NT2/D1 (cell line): ENCODE measurements around the gene ARFGAP3.

Experiments
- DNase-seq: peaks from one replicate; pipeline ENCODE4 v3.0.0-alpha.2; 2011; ENCODE audit warnings: low read depth, low spot score
- H3K27me3 ChIP-seq: 2 replicates; pipeline ENCODE4 v1.6.0; 2011; ENCODE audit warnings: mild to moderate bottlenecking; ENCODE audit not compliant: insufficient read length, insufficient read depth
- H3K36me3 ChIP-seq: 2 replicates; pipeline ENCODE4 v1.6.1; 2011; ENCODE audit warnings: mild to moderate bottlenecking, low read length, mixed read lengths; ENCODE audit not compliant: insufficient read depth, insufficient read length
- H3K4me1 ChIP-seq: 2 replicates; pipeline ENCODE4 v1.5.1; 2011; ENCODE audit not compliant: insufficient read depth, insufficient read length
- H3K4me3 ChIP-seq: 2 replicates; pipeline ENCODE4 v1.5.1; 2011; ENCODE audit warnings: low read depth; ENCODE audit not compliant: insufficient read length
- H3K9ac ChIP-seq: 2 replicates; pipeline ENCODE4 v1.6.0; 2011; ENCODE audit warnings: low read depth; ENCODE audit not compliant: insufficient read length
- H3K9me3 ChIP-seq: 2 replicates; pipeline ENCODE4 v1.5.1; 2011; ENCODE audit warnings: mild to moderate bottlenecking, low read length; ENCODE audit not compliant: insufficient read depth
- SUZ12 ChIP-seq: IDR thresholded peaks from 2 replicates; pipeline ENCODE4 v1.6.1; 2011; ENCODE audit not compliant: insufficient read length, insufficient read depth; ENCODE audit errors: extremely low read depth
- YY1 ChIP-seq: IDR thresholded peaks from 2 replicates; pipeline ENCODE4 v1.6.1; 2011; ENCODE audit not compliant: insufficient read length, insufficient read depth
- ZNF274 ChIP-seq: IDR thresholded peaks from 2 replicates; pipeline ENCODE4 v1.6.1; 2011; ENCODE audit warnings: mild to moderate bottlenecking, low read depth, low read length

ARFGAP3 gene

DNA sequence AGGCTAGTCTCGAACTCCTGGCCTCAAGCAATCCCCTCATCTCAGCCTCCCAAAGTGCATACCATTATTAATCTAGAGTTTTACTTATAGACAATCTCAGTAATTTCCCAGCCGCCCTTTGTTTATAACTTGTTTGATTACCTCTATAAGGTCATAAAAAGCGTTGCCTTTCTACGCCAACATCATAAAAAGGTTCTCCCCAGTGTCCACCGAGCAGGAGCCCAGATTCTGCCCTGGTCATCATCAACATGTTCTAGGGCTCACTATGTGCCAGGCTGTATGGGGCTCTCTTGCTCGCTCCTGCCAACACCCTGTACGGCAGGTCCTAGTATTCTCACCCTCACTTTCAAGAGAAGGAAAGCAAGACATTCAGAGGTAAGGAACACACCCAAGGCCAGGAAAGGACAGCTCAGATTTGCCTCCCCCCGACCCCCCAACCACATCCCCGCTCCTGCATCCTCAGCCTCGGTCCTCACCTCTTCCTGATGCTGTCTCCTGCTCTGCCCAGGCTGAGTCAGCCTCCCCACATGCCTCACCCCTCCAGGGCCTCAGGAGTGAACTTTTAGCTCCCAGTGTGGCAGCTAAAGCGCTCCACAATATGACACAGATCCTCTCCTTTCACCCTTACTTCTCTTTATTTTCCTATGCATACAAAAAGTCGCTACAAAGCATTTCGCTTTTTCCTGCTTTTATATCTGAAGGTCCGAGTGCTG lies 14.3 kb downstream of the ARFGAP3 start:
- Histone ChIP-seq H3K4me3 (no peak overlapping the region), H3K36me3 (peaks cover 18% of the 10 kb centered on the region), H3K27me3 (no peaks in the 10 kb centered on the region), H3K4me1 (no peaks in the 10 kb centered on the region), H3K9ac (no peak overlapping the region), H3K9me3 (no peaks in the 10 kb centered on the region)
- TF ChIP-seq ZNF274 (no peak), SUZ12 (no peak), YY1 (no peak)
- DNase-seq = no peak

GRCh38 chr22:42841444-42841843 lies 15.6 kb downstream of the ARFGAP3 start:
- no peak for DNase-seq
- Histone ChIP-seq H3K36me3 (peaks cover 11% of the 10 kb centered on the region), H3K4me3 (no peak overlapping the region), H3K9ac (no peak overlapping the region), H3K27me3 (no peaks in the 10 kb centered on the region), H3K9me3 (no peaks in the 10 kb centered on the region), H3K4me1 (no peaks in the 10 kb centered on the region)
- TF ChIP-seq YY1 (no peak), ZNF274 (no peak), SUZ12 (no peak)

DNA sequence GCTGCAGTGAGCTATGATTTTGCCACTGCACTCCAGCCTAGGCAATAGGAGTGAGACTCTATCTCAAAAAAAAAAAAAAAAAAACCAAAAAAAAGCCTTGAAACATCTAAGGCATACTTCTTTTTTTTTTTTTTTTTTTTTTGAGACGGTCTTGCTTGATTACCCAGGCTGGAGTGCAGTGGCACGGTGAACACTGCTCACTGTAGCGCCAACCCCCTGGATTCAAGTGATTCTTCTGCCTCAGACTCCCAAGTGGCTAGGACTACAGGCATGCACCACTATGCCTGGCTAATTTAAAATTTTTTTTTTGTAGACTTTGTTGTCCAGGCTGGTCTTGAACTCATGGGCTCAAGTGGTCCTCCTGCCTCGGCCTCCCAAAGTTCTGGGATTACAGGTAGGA lies 19.5 kb downstream of the ARFGAP3 start:
- Histone ChIP-seq H3K9ac (no peak overlapping the region), H3K36me3 (peaks cover 23% of the 10 kb centered on the region), H3K4me1 (no peaks in the 10 kb centered on the region), H3K9me3 (no peaks in the 10 kb centered on the region), H3K4me3 (no peak overlapping the region), H3K27me3 (no peaks in the 10 kb centered on the region)
- no peak for DNase-seq
- TF ChIP-seq SUZ12 = no peak
- no peak for TF ChIP-seq ZNF274
- TF ChIP-seq YY1 = no peak

GRCh38 chr22:42836026-42836425 lies 21.0 kb downstream of the ARFGAP3 start:
- Histone ChIP-seq H3K27me3 (no peaks in the 10 kb centered on the region), H3K4me3 (no peak overlapping the region), H3K9ac (no peak overlapping the region), H3K4me1 (no peaks in the 10 kb centered on the region), H3K9me3 (no peaks in the 10 kb centered on the region), H3K36me3 (peaks cover 30% of the 10 kb centered on the region)
- TF ChIP-seq SUZ12 = no peak
- no peak for TF ChIP-seq YY1
- no peak for TF ChIP-seq ZNF274
- DNase-seq = no peak

GRCh38 chr22:42834177-42834949 lies 22.7 kb downstream of the ARFGAP3 start:
- DNase-seq = no peak
- no peak for TF ChIP-seq YY1
- TF ChIP-seq ZNF274 = no peak
- no peak for TF ChIP-seq SUZ12
- no peaks in the 10 kb centered on the region for H3K27me3 ChIP-seq
- peaks cover 30% of the 10 kb centered on the region for H3K36me3 ChIP-seq
- H3K9ac ChIP-seq = no peak overlapping the region
- H3K9me3 ChIP-seq = no peaks in the 10 kb centered on the region
- no peaks in the 10 kb centered on the region for H3K4me1 ChIP-seq
- no peak overlapping the region for H3K4me3 ChIP-seq

GRCh38 chr22:42833104-42833503 lies 24.0 kb downstream of the ARFGAP3 start:
- no peak overlapping the region for H3K9ac ChIP-seq
- TF ChIP-seq SUZ12 = no peak
- no peak for TF ChIP-seq ZNF274
- no peak for TF ChIP-seq YY1
- no peak for DNase-seq
- H3K27me3 ChIP-seq = no peaks in the 10 kb centered on the region
- H3K4me1 ChIP-seq = no peaks in the 10 kb centered on the region
- no peak overlapping the region for H3K4me3 ChIP-seq
- no peaks in the 10 kb centered on the region for H3K9me3 ChIP-seq
- H3K36me3 ChIP-seq = peaks cover 30% of the 10 kb centered on the region

DNA sequence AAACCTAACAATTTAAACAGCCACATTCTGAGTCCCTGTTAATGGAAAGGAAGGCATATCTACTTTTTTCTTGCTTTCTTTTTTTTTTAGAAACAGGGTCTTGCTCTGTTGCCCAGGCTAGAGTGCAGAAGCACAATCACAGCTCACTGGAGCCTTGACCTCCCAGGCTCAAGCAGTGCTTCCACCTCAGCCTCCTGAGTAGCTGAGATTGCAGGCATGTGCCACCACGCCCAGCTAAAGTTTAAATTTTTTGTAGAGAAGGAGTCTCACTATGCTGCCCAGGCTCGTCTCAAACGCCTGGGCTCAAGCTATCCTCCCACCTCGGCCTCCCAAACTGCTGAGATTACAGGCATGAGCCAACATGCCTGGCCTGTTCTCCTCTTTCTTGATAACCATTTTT lies 25.4 kb downstream of the ARFGAP3 start:
- H3K36me3 ChIP-seq = peaks cover 33% of the 10 kb centered on the region
- DNase-seq = no peak
- H3K4me3 ChIP-seq = no peak overlapping the region
- TF ChIP-seq YY1 = no peak
- no peak for TF ChIP-seq SUZ12
- no peak for TF ChIP-seq ZNF274
- H3K9me3 ChIP-seq = no peaks in the 10 kb centered on the region
- H3K9ac ChIP-seq = no peak overlapping the region
- H3K27me3 ChIP-seq = no peaks in the 10 kb centered on the region
- H3K4me1 ChIP-seq = no peaks in the 10 kb centered on the region
